CD14-positive monocyte (primary cell): Measurements from ENCODE around the gene TMPRSS12. TPM values are rescaled to one million over a fixed set of nuclear protein-coding genes. Genes with fewer than 3 reads are reported as not detected.
A peak's percentile ranks its signal among the peaks of the same experiment; 100 is the strongest.

Experiments used
- DNase-seq, 3 donors: peaks; one replicate each; pipeline ENCODE4 v3.0.0-alpha.2; 2011 to 2022
- H2AFZ ChIP-seq: 2 replicates; pipeline ENCODE4 v1.6.0; 2012; ENCODE audit warnings: mild to moderate bottlenecking, low read depth, low read length, inconsistent platforms; ENCODE audit not compliant: insufficient read depth, poor library complexity, severe bottlenecking
- H3K27ac ChIP-seq, 2 donors: 1 replicate in 1 of 2; 2 replicates in 1 of 2; pipeline ENCODE4 v1.5.1; 2012 to 2013; ENCODE audit warnings: low read length in 2 of 2, control low read depth in 1 of 2, inconsistent platforms in 1 of 2, low read depth in 1 of 2, mild to moderate bottlenecking in 1 of 2
- H3K27me3 ChIP-seq, 2 donors: one replicate each; pipeline versions ENCODE4 v1.6.0 to v1.6.1; 2011 to 2013; ENCODE audit warnings: low read length in 2 of 2; ENCODE audit not compliant: control insufficient read depth in 2 of 2, insufficient read depth in 2 of 2
- H3K36me3 ChIP-seq, 2 donors: replicated peaks in 1 of 2; 1 replicate in 1 of 2; 2 replicates in 1 of 2; pipeline versions ENCODE4 v1.5.1 to v1.6.1; 2012 to 2013; ENCODE audit warnings: low read length in 2 of 2, control low read depth in 1 of 2, inconsistent platforms in 1 of 2, mild to moderate bottlenecking in 1 of 2; ENCODE audit not compliant: insufficient read depth in 2 of 2, control insufficient read depth in 1 of 2
- H3K4me1 ChIP-seq, 2 donors: 1 replicate in 1 of 2; 2 replicates in 1 of 2; pipeline versions ENCODE4 v1.5.1 to v1.6.1; 2012 to 2013; ENCODE audit warnings: low read length in 2 of 2, control low read depth in 1 of 2, inconsistent platforms in 1 of 2, mild to moderate bottlenecking in 1 of 2, moderate library complexity in 1 of 2; ENCODE audit not compliant: insufficient read depth in 2 of 2, control insufficient read depth in 1 of 2
- H3K4me2 ChIP-seq: replicated peaks from 2 replicates; pipeline ENCODE3; 2012; ENCODE audit warnings: low read length, moderate library complexity, mild to moderate bottlenecking; ENCODE audit not compliant: poor library complexity, severe bottlenecking; ENCODE audit errors: extremely low read depth
- H3K4me3 ChIP-seq, 3 experiments: fragments of 200-600 bp in 1 of 3; sonication (generic) in 1 of 3; replicated peaks in 1 of 3; 1 replicate in 2 of 3; 2 replicates in 1 of 3; pipeline ENCODE4 v1.5.1; 2011 to 2013; ENCODE audit warnings: low read length in 3 of 3, mild to moderate bottlenecking in 3 of 3, control low read depth in 2 of 3, low read depth in 2 of 3, inconsistent platforms in 1 of 3, moderate library complexity in 1 of 3
- H3K79me2 ChIP-seq: 2 replicates; pipeline ENCODE4 v1.6.0; 2012; ENCODE audit warnings: mild to moderate bottlenecking, control low read depth, inconsistent platforms, low read length, moderate library complexity; ENCODE audit not compliant: insufficient read depth
- H3K9ac ChIP-seq: 2 replicates; pipeline ENCODE4 v1.6.0; 2017; ENCODE audit warnings: low read length, mild to moderate bottlenecking; ENCODE audit not compliant: insufficient read depth, poor library complexity, severe bottlenecking
- H3K9me3 ChIP-seq, 2 donors: replicated peaks in 1 of 2; 1 replicate in 1 of 2; 2 replicates in 1 of 2; pipeline versions ENCODE4 v1.5.1 to v1.6.1; 2012 to 2013; ENCODE audit warnings: low read length in 2 of 2, control low read depth in 1 of 2; ENCODE audit not compliant: control insufficient read depth in 1 of 2, insufficient read depth in 1 of 2
- H4K20me1 ChIP-seq: 2 replicates; pipeline ENCODE4 v1.6.0; 2012; ENCODE audit warnings: mild to moderate bottlenecking, low read length, control low read depth, moderate library complexity; ENCODE audit not compliant: insufficient read depth
- H3K27ac Mint-ChIP-seq, 7 donors: one replicate each; pipeline ENCODE4 v1.8.0; 2020; ENCODE audit warnings: mild to moderate bottlenecking in 7 of 7, mixed read lengths in 7 of 7, moderate library complexity in 6 of 7, inconsistent platforms in 2 of 7
- H3K27me3 Mint-ChIP-seq, 3 donors: one replicate each; pipeline ENCODE4 v1.8.0; 2021 to 2022; ENCODE audit warnings: low read depth in 3 of 3, mild to moderate bottlenecking in 3 of 3, mixed read lengths in 3 of 3, moderate library complexity in 3 of 3, inconsistent platforms in 1 of 3
- H3K36me3 Mint-ChIP-seq, 2 donors: one replicate each; pipeline ENCODE4 v1.8.0; 2020; ENCODE audit warnings: mixed read lengths in 2 of 2, inconsistent platforms in 1 of 2, mild to moderate bottlenecking in 1 of 2
- H3K4me1 Mint-ChIP-seq: one replicate; pipeline ENCODE4 v1.8.0; 2020; ENCODE audit warnings: mild to moderate bottlenecking, mixed read lengths
- H3K4me3 Mint-ChIP-seq, 2 donors: one replicate each; pipeline ENCODE4 v1.8.0; 2020; ENCODE audit warnings: mild to moderate bottlenecking in 2 of 2, mixed read lengths in 2 of 2, moderate library complexity in 1 of 2
- H3K9me3 Mint-ChIP-seq, 7 donors: one replicate each; pipeline ENCODE4 v1.8.0; 2020 to 2022; ENCODE audit warnings: mixed read lengths in 7 of 7, mild to moderate bottlenecking in 6 of 7, moderate library complexity in 6 of 7, inconsistent platforms in 2 of 7
- CTCF ChIP-seq: fragments of 200-600 bp; IDR thresholded peaks from one replicate; pipeline ENCODE4 v1.8.0; 2022; ENCODE audit warnings: antibody characterized with exemption, mild to moderate bottlenecking
- WGBS: methylation state at CpG from one replicate; pipeline ENCODE4 v1.1.5; 2013; ENCODE audit warnings: missing lambda C conversion rate; ENCODE audit not compliant: insufficient coverage; 5-methylcytosine and 5-hydroxymethylcytosine counted together
- intact Hi-C, 2 donors: fragments of 100-400 bp; cut with micrococcal nuclease; formaldehyde crosslinking; loops; one replicate each; pipeline versions ENCODE4 v1.15.0 to v1.15.1; 2023
- polyA plus RNA-seq, 3 donors: library from polyadenylated mRNA; depleted of rRNA in 1 of 3; unstranded in 2 of 3; stranded (reverse) in 1 of 3; fragments of 300-500 nt in 2 of 3; fragments of >200 nt in 1 of 3; fragmentation: Illumina TruSeq in 2 of 3; gene quantifications; 1 replicate in 2 of 3; 2 replicates in 1 of 3; pipeline ENCODE4 v1.2.3, GENCODE V29; 2012 to 2021

Gene TMPRSS12
- polyA plus RNA-seq, 3 donors = not detected

- H3K27me3 ChIP-seq = no peaks in the 10 kb centered on the region
- H3K27ac ChIP-seq = peak overlapping the region; percentile 50 to 83
- H3K4me2 ChIP-seq = peak overlapping the region; percentile 99
- peaks cover 41 to 59% of the 10 kb centered on the region in 2 donors for H3K4me1 ChIP-seq
- no peak for TF ChIP-seq CTCF
- peak overlapping the region; percentile 62 for H2AFZ ChIP-seq
- peaks cover 8 to 14% of the 10 kb centered on the region in 2 donors for H3K36me3 ChIP-seq
- peak overlapping the region; percentile 91 to 95 (median 93) for H3K27ac Mint-ChIP-seq
- peaks cover 11% of the 10 kb centered on the region in 2 donors for H3K36me3 Mint-ChIP-seq
- H3K79me2 ChIP-seq = peaks cover 59% of the 10 kb centered on the region
- no peaks in the 10 kb centered on the region for H3K9me3 ChIP-seq
- H3K9me3 Mint-ChIP-seq = no peaks in the 10 kb centered on the region
- H3K4me3 ChIP-seq = peak overlapping the region; percentile 59 to 98 (median 87)
- H4K20me1 ChIP-seq = peaks cover 47% of the 10 kb centered on the region
- H3K4me3 Mint-ChIP-seq = peak overlapping the region; percentile 98 to 100
- peak overlapping the region; percentile 70 for H3K9ac ChIP-seq
- intact Hi-C loops = loop anchor here in 1 of 2 donors (5.0 to 10.0 kb wide), 2 partner anchors 97 to 1220 kb away; partner anchors contain the start of gene FMNL3
- peaks cover 0 to 2% (median 0%) of the 10 kb centered on the region in 3 donors for H3K27me3 Mint-ChIP-seq
- H3K4me1 Mint-ChIP-seq = peaks cover 62% of the 10 kb centered on the region
- WGBS = 0% methylated on average over 6 of the region's 7 CpGs
- DNase-seq = no peak
Measured at GRCh38 chr12:50925342-50925651, 82.6 kb downstream of the TMPRSS12 start.

DNA sequence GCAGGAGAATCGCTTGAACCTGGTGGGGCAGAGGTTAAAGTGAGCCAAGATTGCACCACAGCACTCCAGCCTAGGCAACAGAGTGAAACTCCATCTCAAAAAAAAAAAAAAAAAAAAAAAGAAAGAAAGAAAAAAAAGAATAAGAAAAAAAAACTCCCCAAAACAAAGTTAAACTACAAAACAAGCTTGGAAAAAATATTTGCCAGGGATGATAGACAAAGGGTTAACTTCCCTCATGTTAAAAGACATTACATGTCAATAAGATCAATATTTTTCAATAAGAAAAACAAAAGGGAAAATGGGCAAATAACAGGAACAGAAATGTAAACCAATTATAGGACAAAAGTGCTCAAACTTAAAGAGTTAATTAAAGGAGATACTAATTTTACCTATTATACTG, 83.2 kb downstream of the TMPRSS12 start:
- no peaks in the 10 kb centered on the region for H3K9me3 ChIP-seq
- no peak for TF ChIP-seq CTCF
- peaks cover 41 to 59% of the 10 kb centered on the region in 2 donors for H3K4me1 ChIP-seq
- WGBS = no CpG with 5 or more reads among the region's 1 CpG
- no peaks in the 10 kb centered on the region for H3K27me3 ChIP-seq
- peak overlapping the region; percentile 99 for H3K4me2 ChIP-seq
- H4K20me1 ChIP-seq = peaks cover 47% of the 10 kb centered on the region
- no peak for DNase-seq
- H3K27me3 Mint-ChIP-seq = peaks cover 0 to 2% (median 0%) of the 10 kb centered on the region in 3 donors
- peaks cover 65% of the 10 kb centered on the region for H3K79me2 ChIP-seq
- H3K4me1 Mint-ChIP-seq = peaks cover 63% of the 10 kb centered on the region
- H3K36me3 Mint-ChIP-seq = peaks cover 15 to 18% of the 10 kb centered on the region in 2 donors
- H3K9ac ChIP-seq = peak overlapping the region; percentile 70
- H3K9me3 Mint-ChIP-seq = no peaks in the 10 kb centered on the region
- H3K27ac Mint-ChIP-seq = peak overlapping the region in 5 of 7 donors; percentile 90 to 95 (median 95)
- no peak overlapping the region for H2AFZ ChIP-seq
- peaks cover 14 to 20% of the 10 kb centered on the region in 2 donors for H3K36me3 ChIP-seq
- peak overlapping the region; percentile 59 to 98 (median 87) for H3K4me3 ChIP-seq
- H3K4me3 Mint-ChIP-seq = peak overlapping the region; percentile 98 to 100
- intact Hi-C loops = loop anchor here in 1 of 2 donors (5.0 to 10.0 kb wide), 2 partner anchors 96 to 1221 kb away; partner anchors contain the start of gene FMNL3
- peak overlapping the region; percentile 50 to 83 for H3K27ac ChIP-seq
